Fibroblast of lung (primary cell): ENCODE data around the gene CPSF4L. TPM values are rescaled to one million over a fixed set of nuclear protein-coding genes. Genes with fewer than 3 reads are reported as not detected.
A peak's percentile ranks its signal among the peaks of the same experiment; 100 is the strongest.

Experiments used
- DNase-seq, 2 donors: peaks; one replicate each; pipeline versions ENCODE4 v3.0.0 to v3.0.0-alpha.2; 2010; ENCODE audit warnings: low read depth in 2 of 2
- H2AFZ ChIP-seq: 2 replicates; pipeline ENCODE4 v1.5.1; 2012; ENCODE audit warnings: low read length, control low read depth, inconsistent platforms
- H3K27ac ChIP-seq: 2 replicates; pipeline ENCODE4 v1.5.1; 2011; ENCODE audit warnings: low read length, control low read depth; ENCODE audit not compliant: insufficient read depth
- H3K27me3 ChIP-seq: 2 replicates; pipeline ENCODE4 v1.5.1; 2011; ENCODE audit warnings: mild to moderate bottlenecking, low read length; ENCODE audit not compliant: control insufficient read depth, insufficient read depth
- H3K36me3 ChIP-seq: 2 replicates; pipeline ENCODE4 v1.5.1; 2011; ENCODE audit warnings: low read length; ENCODE audit not compliant: control insufficient read depth, insufficient read depth
- H3K4me1 ChIP-seq: 2 replicates; pipeline ENCODE4 v1.5.1; 2011; ENCODE audit warnings: low read length; ENCODE audit not compliant: control insufficient read depth, insufficient read depth; ENCODE audit errors: extremely low read depth
- H3K4me2 ChIP-seq: 2 replicates; pipeline ENCODE4 v1.5.1; 2011; ENCODE audit warnings: low read length, control low read depth; ENCODE audit not compliant: insufficient read depth; ENCODE audit errors: extremely low read depth
- H3K4me3 ChIP-seq, 4 experiments: fragments of 200-600 bp in 1 of 4; sonication (generic) in 1 of 4; replicated peaks in 1 of 4; 2 replicates each; pipeline ENCODE4 v1.5.1; 2011 to 2016; ENCODE audit warnings: low read length in 4 of 4, low read depth in 3 of 4, mild to moderate bottlenecking in 3 of 4, control low read depth in 2 of 4, inconsistent platforms in 1 of 4, mixed read lengths in 1 of 4; ENCODE audit not compliant: insufficient read depth in 1 of 4; ENCODE audit errors: control extremely low read depth in 1 of 4
- H3K79me2 ChIP-seq: 2 replicates; pipeline ENCODE4 v1.5.1; 2012; ENCODE audit warnings: mild to moderate bottlenecking, low read length, inconsistent platforms; ENCODE audit not compliant: control insufficient read depth, insufficient read depth
- H3K9ac ChIP-seq: 2 replicates; pipeline ENCODE4 v1.5.1; 2011; ENCODE audit warnings: mild to moderate bottlenecking, low read length, control low read depth; ENCODE audit not compliant: insufficient read depth
- H3K9me3 ChIP-seq: 2 replicates; pipeline ENCODE4 v1.5.1; 2012; ENCODE audit warnings: low read depth, low read length; ENCODE audit not compliant: control insufficient read depth, insufficient read depth
- H4K20me1 ChIP-seq: 2 replicates; pipeline ENCODE4 v1.5.1; 2011; ENCODE audit warnings: low read length; ENCODE audit not compliant: control insufficient read depth, insufficient read depth; ENCODE audit errors: extremely low read depth
- CTCF ChIP-seq, 2 donors: IDR thresholded peaks in 1 of 2; conservative IDR thresholded peaks in 1 of 2; 1 replicate in 1 of 2; 2 replicates in 1 of 2; pipeline ENCODE4 v1.5.1; 2011 to 2012; ENCODE audit warnings: low read length in 2 of 2, control low read depth in 1 of 2, inconsistent platforms in 1 of 2, low read depth in 1 of 2, mild to moderate bottlenecking in 1 of 2
- EZH2 ChIP-seq: IDR thresholded peaks from 2 replicates; pipeline ENCODE4 v1.5.1; 2012; ENCODE audit warnings: low read length, control low read depth, mild to moderate bottlenecking; ENCODE audit errors: missing control alignments
- polyA plus RNA-seq, 2 donors: library from polyadenylated mRNA; depleted of rRNA in 1 of 2; stranded (reverse) in 1 of 2; unstranded in 1 of 2; fragments of >200 nt; gene quantifications; 2 replicates each; pipeline ENCODE4 v1.2.1, GENCODE V29; 2011 to 2012; ENCODE audit warnings: missing spikeins in 1 of 2
- total RNA-seq: library from RNA; depleted of rRNA; stranded (reverse); fragments of >200 nt; gene quantifications from 2 replicates; pipeline ENCODE4 v1.2.1, GENCODE V29; 2014

The CPSF4L gene
- total and polyA plus RNA-seq, 2 donors (not counting 1 experiment from before 2014, with no cell fraction given) = not detected

GRCh38 chr17:73288534-73289302, 27.0 kb upstream of the CPSF4L start:
- H3K27ac ChIP-seq = peak overlapping the region; percentile 10
- H3K36me3 ChIP-seq = peaks cover 16% of the 10 kb centered on the region
- peak overlapping the region; percentile 25 for H3K4me2 ChIP-seq
- TF ChIP-seq EZH2 = no peak
- no peak for TF ChIP-seq CTCF (conservative IDR thresholded peaks at IDR 0.05 in 1 of 2, IDR thresholded peaks at IDR 0.05 in 1 of 2; ENCODE audit: low read depth in 1 of 2, low read length in 2 of 2)
- no peak for DNase-seq
- no peak overlapping the region for H2AFZ ChIP-seq
- H3K4me3 ChIP-seq = no peak overlapping the region
- no peaks in the 10 kb centered on the region for H4K20me1 ChIP-seq
- H3K27me3 ChIP-seq = no peaks in the 10 kb centered on the region
- no peaks in the 10 kb centered on the region for H3K9me3 ChIP-seq
- peaks cover 74% of the 10 kb centered on the region for H3K79me2 ChIP-seq
- peaks cover 42% of the 10 kb centered on the region for H3K4me1 ChIP-seq
- H3K9ac ChIP-seq = no peak overlapping the region

GRCh38 chr17:73286863-73287296, 25.2 kb upstream of the CPSF4L start:
- H3K9me3 ChIP-seq = no peaks in the 10 kb centered on the region
- TF ChIP-seq CTCF (conservative IDR thresholded peaks at IDR 0.05 in 1 of 2, IDR thresholded peaks at IDR 0.05 in 1 of 2; ENCODE audit: low read depth in 1 of 2, low read length in 2 of 2) (no peak), EZH2 (no peak)
- H3K4me2 ChIP-seq = no peak overlapping the region
- H2AFZ ChIP-seq = no peak overlapping the region
- no peak overlapping the region for H3K4me3 ChIP-seq
- H3K9ac ChIP-seq = no peak overlapping the region
- no peaks in the 10 kb centered on the region for H4K20me1 ChIP-seq
- no peak overlapping the region for H3K27ac ChIP-seq
- H3K79me2 ChIP-seq = peaks cover 61% of the 10 kb centered on the region
- H3K36me3 ChIP-seq = peaks cover 18% of the 10 kb centered on the region
- H3K27me3 ChIP-seq = no peaks in the 10 kb centered on the region
- peak in 1 of 2 donors; percentile 76 for DNase-seq
- H3K4me1 ChIP-seq = peaks cover 24% of the 10 kb centered on the region

- Histone ChIP-seq H3K27ac (no peak overlapping the region), H3K36me3 (peaks cover 18% of the 10 kb centered on the region), H3K4me3 (no peak overlapping the region), H2AFZ (no peak overlapping the region), H3K4me2 (no peak overlapping the region), H4K20me1 (no peaks in the 10 kb centered on the region), H3K27me3 (no peaks in the 10 kb centered on the region), H3K9ac (no peak overlapping the region), H3K4me1 (peaks cover 17% of the 10 kb centered on the region), H3K9me3 (no peaks in the 10 kb centered on the region), H3K79me2 (peaks cover 56% of the 10 kb centered on the region)
- TF ChIP-seq EZH2 (no peak), CTCF (conservative IDR thresholded peaks at IDR 0.05 in 1 of 2, IDR thresholded peaks at IDR 0.05 in 1 of 2; ENCODE audit: low read depth in 1 of 2, low read length in 2 of 2) (no peak)
- DNase-seq = no peak
These were observed 24.5 kb upstream of the CPSF4L start for GRCh38 chr17:73285916-73286862.
